H9 (cell line): ENCODE data around the gene PRSS58. TPM values are rescaled to one million over a fixed set of nuclear protein-coding genes. Genes with fewer than 3 reads are reported as not detected.

Source experiments
- DNase-seq: peaks from one replicate; pipeline ENCODE4 v3.0.0-alpha.2; 2017
- H2AFZ ChIP-seq: one replicate; pipeline ENCODE4 v1.6.1; 2013; ENCODE audit warnings: mild to moderate bottlenecking, low read length, control low read depth, moderate library complexity
- H2AK5ac ChIP-seq: 2 replicates; pipeline ENCODE4 v1.6.1; 2013; ENCODE audit warnings: low read length, control low read depth, mixed read lengths; ENCODE audit not compliant: insufficient read length
- H2BK120ac ChIP-seq: one replicate; pipeline ENCODE4 v1.6.1; 2013; ENCODE audit warnings: low read depth, mild to moderate bottlenecking, low read length, control low read depth, inconsistent platforms; ENCODE audit not compliant: poor library complexity, severe bottlenecking
- H2BK12ac ChIP-seq: 2 replicates; pipeline ENCODE4 v1.6.1; 2013; ENCODE audit warnings: low read length, control low read depth, mixed read lengths, low read depth; ENCODE audit not compliant: insufficient read length
- H2BK15ac ChIP-seq: 2 replicates; pipeline ENCODE4 v1.6.1; 2013; ENCODE audit warnings: low read depth, low read length, control low read depth
- H2BK20ac ChIP-seq: one replicate; pipeline ENCODE4 v1.6.1; 2013; ENCODE audit warnings: low read depth, mild to moderate bottlenecking, low read length, control low read depth, inconsistent platforms; ENCODE audit not compliant: poor library complexity, severe bottlenecking
- H2BK5ac ChIP-seq: 2 replicates; pipeline ENCODE4 v1.6.1; 2013; ENCODE audit warnings: low read length, control low read depth, mixed read lengths; ENCODE audit not compliant: insufficient read length
- H3K14ac ChIP-seq: 2 replicates; pipeline ENCODE4 v1.6.1; 2013; ENCODE audit warnings: low read length, control low read depth; ENCODE audit not compliant: insufficient read depth
- H3K18ac ChIP-seq: 2 replicates; pipeline ENCODE4 v1.6.1; 2013; ENCODE audit warnings: low read depth, mild to moderate bottlenecking, mixed read lengths, low read length, control low read depth; ENCODE audit not compliant: insufficient read length
- H3K23ac ChIP-seq: 2 replicates; pipeline ENCODE4 v1.6.1; 2013; ENCODE audit warnings: low read length, control low read depth, mixed read lengths, low read depth; ENCODE audit not compliant: insufficient read length
- H3K23me2 ChIP-seq: 2 replicates; pipeline ENCODE4 v1.6.1; 2013; ENCODE audit warnings: low read depth, mild to moderate bottlenecking, mixed read lengths, low read length, control low read depth; ENCODE audit not compliant: insufficient read length, poor library complexity, severe bottlenecking
- H3K27ac ChIP-seq: 2 replicates; pipeline ENCODE4 v1.5.1; 2013; ENCODE audit warnings: low read length, control low read depth, mixed read lengths, low read depth; ENCODE audit not compliant: insufficient read length
- H3K27me3 ChIP-seq: 2 replicates; pipeline ENCODE4 v1.6.1; 2013; ENCODE audit warnings: low read length, control low read depth, inconsistent platforms; ENCODE audit not compliant: insufficient read depth
- H3K4ac ChIP-seq: 2 replicates; pipeline ENCODE4 v1.6.1; 2013; ENCODE audit warnings: low read depth, mild to moderate bottlenecking, control low read depth, inconsistent platforms, low read length, moderate library complexity
- H3K4me1 ChIP-seq: 2 replicates; pipeline ENCODE4 v1.6.1; 2013; ENCODE audit warnings: low read length, control low read depth, inconsistent platforms; ENCODE audit not compliant: insufficient read depth
- H3K4me2 ChIP-seq: 2 replicates; pipeline ENCODE4 v1.6.1; 2013; ENCODE audit warnings: low read length, control low read depth, mixed read lengths; ENCODE audit not compliant: insufficient read length, insufficient read depth
- H3K56ac ChIP-seq: 2 replicates; pipeline ENCODE4 v1.6.1; 2013; ENCODE audit warnings: low read depth, mild to moderate bottlenecking, mixed read lengths, low read length, control low read depth; ENCODE audit not compliant: insufficient read length
- H3K79me1 ChIP-seq: 2 replicates; pipeline ENCODE4 v1.6.1; 2013; ENCODE audit warnings: low read depth, mild to moderate bottlenecking, moderate library complexity, low read length, control low read depth, inconsistent platforms; ENCODE audit not compliant: insufficient read depth, poor library complexity, severe bottlenecking
- H3K79me2 ChIP-seq: 2 replicates; pipeline ENCODE4 v1.6.1; 2013; ENCODE audit warnings: low read length, control low read depth, inconsistent platforms; ENCODE audit not compliant: insufficient read depth
- H3K9ac ChIP-seq: 2 replicates; pipeline ENCODE4 v1.6.1; 2013; ENCODE audit warnings: low read length, control low read depth, mixed read lengths; ENCODE audit not compliant: insufficient read length; ENCODE audit errors: extremely low read depth
- H3K9me3 ChIP-seq: one replicate; pipeline ENCODE4 v1.6.1; 2013; ENCODE audit warnings: low read depth, low read length, inconsistent platforms; ENCODE audit not compliant: control insufficient read depth
- H3T11ph ChIP-seq: one replicate; pipeline ENCODE4 v1.6.1; 2013; ENCODE audit warnings: mild to moderate bottlenecking, low read length, control low read depth, inconsistent platforms
- H4K20me1 ChIP-seq: one replicate; pipeline ENCODE4 v1.6.1; 2013; ENCODE audit not compliant: control insufficient read depth, insufficient read length, insufficient read depth
- H4K5ac ChIP-seq: 2 replicates; pipeline ENCODE4 v1.6.1; 2013; ENCODE audit warnings: low read depth, mild to moderate bottlenecking, mixed read lengths, low read length, control low read depth; ENCODE audit not compliant: insufficient read length
- H4K8ac ChIP-seq: replicated peaks from 2 replicates; pipeline ENCODE4 v1.6.1; 2013; ENCODE audit warnings: low read length, control low read depth, mixed read lengths, low read depth; ENCODE audit not compliant: insufficient read length
- H4K91ac ChIP-seq: 2 replicates; pipeline ENCODE4 v1.6.1; 2013; ENCODE audit warnings: low read depth, mild to moderate bottlenecking, moderate library complexity, mixed read lengths, low read length, control low read depth; ENCODE audit not compliant: insufficient read length
- H3K27ac Mint-ChIP-seq, 3 experiments: 2 replicates in 2 of 3; 3 replicates in 1 of 3; pipeline ENCODE4 v1.8.0; 2020 to 2021; ENCODE audit warnings: mixed read lengths in 3 of 3, mild to moderate bottlenecking in 1 of 3, moderate library complexity in 1 of 3
- H3K27me3 Mint-ChIP-seq: 2 replicates; pipeline ENCODE4 v1.8.0; 2021; ENCODE audit warnings: low read depth, mild to moderate bottlenecking, moderate library complexity, mixed read lengths
- H3K36me3 Mint-ChIP-seq, 3 experiments: 2 replicates in 2 of 3; 3 replicates in 1 of 3; pipeline ENCODE4 v1.8.0; 2020 to 2021; ENCODE audit warnings: low read depth in 3 of 3, mixed read lengths in 3 of 3; ENCODE audit not compliant: insufficient read depth in 1 of 3
- H3K4me1 Mint-ChIP-seq, 2 experiments: 2 replicates each; pipeline ENCODE4 v1.8.0; 2020; ENCODE audit warnings: mixed read lengths in 2 of 2
- H3K4me3 Mint-ChIP-seq, 2 experiments: 2 replicates in 1 of 2; 3 replicates in 1 of 2; pipeline ENCODE4 v1.8.0; 2020 to 2021; ENCODE audit warnings: mild to moderate bottlenecking in 2 of 2, mixed read lengths in 2 of 2, moderate library complexity in 1 of 2
- H3K9me3 Mint-ChIP-seq, 2 experiments: 2 replicates in 1 of 2; 3 replicates in 1 of 2; pipeline ENCODE4 v1.8.0; 2020; ENCODE audit warnings: mild to moderate bottlenecking in 2 of 2, mixed read lengths in 2 of 2, moderate library complexity in 1 of 2
- WGBS: extraction: QIAGEN DNeasy Blood & Tissue Kit; methylation state at CpG from one replicate; pipeline ENCODE4 v1.1.7; 2013; ENCODE audit warnings: missing lambda C conversion rate, low lambda C conversion rate, mixed read lengths; ENCODE audit not compliant: insufficient read length; ENCODE audit errors: extremely low coverage; 5-methylcytosine and 5-hydroxymethylcytosine counted together
- total RNA-seq: library from RNA; stranded (reverse); gene quantifications from 2 replicates; pipeline ENCODE4 v1.2.1, GENCODE V29; 2021
- TF ChIP-seq, protein P1 (sequence below): fragments of 200-600 bp; sonication (generic); conservative IDR thresholded peaks from 3 replicates; pipeline ENCODE4 v1.8.0; 2021; ENCODE audit warnings: antibody characterized with exemption, mild to moderate bottlenecking

Gene PRSS58
- total RNA-seq, 1 experiment from 2014 or later = not detected

DNA sequence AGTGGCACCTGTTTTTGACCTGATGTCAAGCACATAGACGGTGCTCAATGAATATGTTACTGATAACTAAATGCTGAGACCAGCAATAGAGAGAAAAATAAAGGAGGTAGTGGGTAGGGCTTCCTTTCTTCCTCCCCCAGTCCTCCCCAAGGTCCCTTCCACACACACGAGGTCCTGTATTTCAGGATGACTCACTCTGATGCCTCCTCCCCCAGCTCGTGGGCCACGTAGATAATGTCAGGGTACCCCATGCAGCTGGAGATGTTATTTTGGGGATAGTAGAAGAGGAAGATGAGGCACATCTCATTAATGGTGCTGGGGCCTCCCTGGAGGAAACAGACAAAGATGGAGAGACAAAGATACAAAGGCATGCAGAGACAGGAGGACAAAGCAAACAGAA is 17.3 kb downstream of the PRSS58 start:
- Histone ChIP-seq H2BK5ac (no peak overlapping the region), H3K9ac (no peak overlapping the region), H3K18ac (no peak overlapping the region), H3K23me2 (no peaks in the 10 kb centered on the region), H2BK12ac (no peak overlapping the region), H2BK20ac (no peak overlapping the region), H3K4me1 (no peaks in the 10 kb centered on the region), H4K20me1 (no peaks in the 10 kb centered on the region), H3K79me2 (no peaks in the 10 kb centered on the region), H4K91ac (no peak overlapping the region), H3K4me2 (no peak overlapping the region), H3K27me3 (no peaks in the 10 kb centered on the region), H3K23ac (no peak overlapping the region), H3K9me3 (no peaks in the 10 kb centered on the region), H2AK5ac (no peak overlapping the region), H3K79me1 (no peaks in the 10 kb centered on the region), H3K4ac (no peak overlapping the region), H3K27ac (no peak overlapping the region), H2BK120ac (no peak overlapping the region), H3T11ph (no peak overlapping the region), H2AFZ (no peak overlapping the region), H3K56ac (no peak overlapping the region), H4K5ac (no peak overlapping the region), H3K14ac (no peak overlapping the region), H2BK15ac (no peak overlapping the region), H4K8ac (no peak overlapping the region)
- WGBS = no CpG with 5 or more reads among the region's 4 CpGs
- no peak overlapping the region for H3K27ac Mint-ChIP-seq
- no peaks in the 10 kb centered on the region for H3K4me1 Mint-ChIP-seq
- no peaks in the 10 kb centered on the region for H3K36me3 Mint-ChIP-seq
- H3K9me3 Mint-ChIP-seq = peaks cover 0 to 2% of the 10 kb centered on the region in 2 experiments; a peak in 2 of 5 replicates
- DNase-seq = no peak
- H3K27me3 Mint-ChIP-seq = peaks cover 22% of the 10 kb centered on the region
- no peak overlapping the region for H3K4me3 Mint-ChIP-seq
- TF ChIP-seq, protein P1, sequence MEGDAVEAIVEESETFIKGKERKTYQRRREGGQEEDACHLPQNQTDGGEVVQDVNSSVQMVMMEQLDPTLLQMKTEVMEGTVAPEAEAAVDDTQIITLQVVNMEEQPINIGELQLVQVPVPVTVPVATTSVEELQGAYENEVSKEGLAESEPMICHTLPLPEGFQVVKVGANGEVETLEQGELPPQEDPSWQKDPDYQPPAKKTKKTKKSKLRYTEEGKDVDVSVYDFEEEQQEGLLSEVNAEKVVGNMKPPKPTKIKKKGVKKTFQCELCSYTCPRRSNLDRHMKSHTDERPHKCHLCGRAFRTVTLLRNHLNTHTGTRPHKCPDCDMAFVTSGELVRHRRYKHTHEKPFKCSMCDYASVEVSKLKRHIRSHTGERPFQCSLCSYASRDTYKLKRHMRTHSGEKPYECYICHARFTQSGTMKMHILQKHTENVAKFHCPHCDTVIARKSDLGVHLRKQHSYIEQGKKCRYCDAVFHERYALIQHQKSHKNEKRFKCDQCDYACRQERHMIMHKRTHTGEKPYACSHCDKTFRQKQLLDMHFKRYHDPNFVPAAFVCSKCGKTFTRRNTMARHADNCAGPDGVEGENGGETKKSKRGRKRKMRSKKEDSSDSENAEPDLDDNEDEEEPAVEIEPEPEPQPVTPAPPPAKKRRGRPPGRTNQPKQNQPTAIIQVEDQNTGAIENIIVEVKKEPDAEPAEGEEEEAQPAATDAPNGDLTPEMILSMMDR = no peak
